VCaP (cell line): ENCODE results near the gene TRNT1.

Experiments
- H3K27ac ChIP-seq: fragments of 450-650 bp; 2 replicates; pipeline ENCODE4 v1.5.1; 2017
- TF ChIP-seq, protein P1 (sequence below): fragments of 450-650 bp; conservative IDR thresholded peaks from 2 replicates; pipeline ENCODE4 v1.5.1; 2017; ENCODE audit warnings: mild to moderate bottlenecking, moderate library complexity

The TRNT1 gene

GRCh38 chr3:3157484-3157883 is 30.7 kb downstream of the TRNT1 start:
- H3K27ac ChIP-seq, result no peak overlapping the region
- TF ChIP-seq, protein P1, sequence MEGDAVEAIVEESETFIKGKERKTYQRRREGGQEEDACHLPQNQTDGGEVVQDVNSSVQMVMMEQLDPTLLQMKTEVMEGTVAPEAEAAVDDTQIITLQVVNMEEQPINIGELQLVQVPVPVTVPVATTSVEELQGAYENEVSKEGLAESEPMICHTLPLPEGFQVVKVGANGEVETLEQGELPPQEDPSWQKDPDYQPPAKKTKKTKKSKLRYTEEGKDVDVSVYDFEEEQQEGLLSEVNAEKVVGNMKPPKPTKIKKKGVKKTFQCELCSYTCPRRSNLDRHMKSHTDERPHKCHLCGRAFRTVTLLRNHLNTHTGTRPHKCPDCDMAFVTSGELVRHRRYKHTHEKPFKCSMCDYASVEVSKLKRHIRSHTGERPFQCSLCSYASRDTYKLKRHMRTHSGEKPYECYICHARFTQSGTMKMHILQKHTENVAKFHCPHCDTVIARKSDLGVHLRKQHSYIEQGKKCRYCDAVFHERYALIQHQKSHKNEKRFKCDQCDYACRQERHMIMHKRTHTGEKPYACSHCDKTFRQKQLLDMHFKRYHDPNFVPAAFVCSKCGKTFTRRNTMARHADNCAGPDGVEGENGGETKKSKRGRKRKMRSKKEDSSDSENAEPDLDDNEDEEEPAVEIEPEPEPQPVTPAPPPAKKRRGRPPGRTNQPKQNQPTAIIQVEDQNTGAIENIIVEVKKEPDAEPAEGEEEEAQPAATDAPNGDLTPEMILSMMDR, result no peak

GRCh38 chr3:3160826-3161225 is 34.1 kb downstream of the TRNT1 start:
- H3K27ac ChIP-seq, result no peak overlapping the region
- TF ChIP-seq, protein P1, result no peak

GRCh38 chr3:3165241-3165640 is 38.5 kb downstream of the TRNT1 start:
- TF ChIP-seq, protein P1, result no peak
- H3K27ac ChIP-seq, result no peak overlapping the region

- TF ChIP-seq, protein P1, result no peak
- H3K27ac ChIP-seq, result no peak overlapping the region
Observed at GRCh38 chr3:3165650-3166049, 38.9 kb downstream of the TRNT1 start.

DNA sequence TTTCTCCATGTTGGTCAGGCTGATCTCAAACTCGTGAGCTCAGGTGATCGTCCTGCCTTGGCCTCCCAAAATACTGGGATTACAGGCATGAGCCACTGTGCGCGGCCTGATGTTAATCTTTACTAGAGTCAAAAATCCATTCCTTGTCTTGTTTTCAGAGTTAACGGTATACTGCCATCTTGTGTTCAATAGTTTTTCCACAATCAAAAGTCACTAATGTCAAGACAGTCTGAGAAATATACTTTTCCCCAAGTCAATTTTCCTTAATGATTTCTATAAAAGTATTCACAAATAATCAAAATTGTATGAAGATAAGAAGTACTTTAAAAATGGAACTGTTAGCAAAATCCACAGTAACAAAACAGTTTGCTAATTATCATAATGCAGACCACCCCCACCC is 44.3 kb downstream of the TRNT1 start:
- H3K27ac ChIP-seq, result peak overlapping the region; percentile 59
- TF ChIP-seq, protein P1, result peak; percentile 81

GRCh38 chr3:3172627-3173026 is 45.9 kb downstream of the TRNT1 start:
- TF ChIP-seq, protein P1, result no peak
- no peak overlapping the region; the same call in none of the 2 replicates for H3K27ac ChIP-seq

DNA sequence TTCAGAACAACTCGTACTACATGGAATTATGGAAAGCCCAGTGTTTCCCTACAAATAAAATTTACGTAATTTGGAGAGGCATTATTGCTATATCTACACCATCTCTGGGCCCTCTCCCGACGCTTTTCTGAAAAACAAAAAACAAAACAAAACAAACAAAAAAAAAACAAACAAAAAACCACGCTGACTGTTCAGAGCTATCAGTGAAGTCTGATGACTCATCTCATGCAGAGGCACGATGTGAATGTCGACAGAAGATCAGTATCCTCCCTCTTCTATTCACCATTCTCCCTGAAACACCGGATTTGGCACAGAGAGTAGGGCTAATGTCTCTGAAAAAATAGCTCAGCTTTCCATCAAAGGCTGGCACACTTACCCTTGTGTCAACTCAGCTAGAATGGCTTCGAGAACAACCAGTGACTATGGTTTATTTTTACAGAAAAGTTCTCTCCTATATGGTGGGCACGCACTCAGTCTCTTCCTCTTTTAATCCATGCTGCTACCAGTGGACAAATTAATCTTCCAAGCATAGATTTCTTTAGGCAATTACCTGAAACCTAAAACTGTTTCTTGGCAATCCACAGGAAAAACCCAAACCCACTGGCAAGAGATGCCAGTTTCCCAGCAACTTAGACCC is 51.2 kb downstream of the TRNT1 start:
- peak overlapping the region; percentile 85; the same call in 1 of the 2 replicates for H3K27ac ChIP-seq

More for the DNA sequence above, 51.2 kb downstream of the TRNT1 start:
- TF ChIP-seq, protein P1, result no peak
